ENCODE results near the gene SLC44A2.

Gene SLC44A2

DNA sequence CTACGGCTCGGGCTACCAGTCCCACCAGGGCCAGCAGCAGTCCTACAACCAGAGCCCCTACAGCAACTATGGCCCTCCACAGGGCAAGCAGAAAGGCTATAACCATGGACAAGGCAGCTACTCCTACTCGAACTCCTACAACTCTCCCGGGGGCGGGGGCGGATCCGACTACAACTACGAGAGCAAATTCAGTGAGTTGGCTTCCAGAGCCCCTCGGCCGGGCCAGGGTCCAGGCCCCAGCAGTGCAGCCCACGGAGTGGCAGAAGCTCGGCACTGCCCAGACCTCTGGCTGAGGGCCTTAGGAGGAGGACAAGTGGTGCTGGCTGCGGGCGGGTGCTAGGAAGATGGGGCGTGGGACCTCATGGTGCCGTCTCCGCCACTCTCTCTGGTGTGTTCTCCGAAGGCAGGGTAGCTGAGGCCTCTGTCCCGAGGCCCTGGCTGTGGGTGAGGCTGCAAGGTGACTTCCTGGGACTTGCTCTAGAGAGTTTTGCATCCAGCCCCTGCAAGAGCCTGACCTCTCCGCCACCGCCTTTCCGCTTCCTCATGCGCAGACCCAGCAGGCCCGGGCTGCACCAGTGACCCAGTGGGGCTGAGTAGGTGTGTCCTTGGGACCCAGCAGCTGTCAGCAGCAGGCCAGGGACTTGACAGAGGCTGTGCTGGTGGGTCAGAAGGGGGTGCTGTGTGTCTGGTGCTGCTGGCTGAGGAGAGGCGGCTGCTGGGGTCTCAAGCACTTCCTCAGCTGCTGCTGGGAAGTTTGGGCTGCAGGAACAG lies 62.4 kb downstream of the SLC44A2 start:
- Histone ChIP-seq H3K27ac (ENCODE audit: insufficient read depth, low read depth, low read length, poor library complexity, severe bottlenecking) (no peak overlapping the region), H3K36me3 (ENCODE audit: control insufficient read depth, insufficient read depth, low read length) (peaks cover 92% of the 10 kb centered on the region), H3K4me1 (ENCODE audit: control insufficient read depth, insufficient read depth, low read length) (no peaks in the 10 kb centered on the region), H3K27me3 (ENCODE audit: control insufficient read depth, insufficient read depth, low read length, poor library complexity, severe bottlenecking) (no peaks in the 10 kb centered on the region), H3K4me3 (ENCODE audit: insufficient read depth, low read depth, low read length) (no peak overlapping the region), H3K9me3 (ENCODE audit: control insufficient read depth, low read length) (no peaks in the 10 kb centered on the region)
- WGBS, 2 experiments: 94 to 95% methylated on average over 25 of the region's 25 CpGs

DNA sequence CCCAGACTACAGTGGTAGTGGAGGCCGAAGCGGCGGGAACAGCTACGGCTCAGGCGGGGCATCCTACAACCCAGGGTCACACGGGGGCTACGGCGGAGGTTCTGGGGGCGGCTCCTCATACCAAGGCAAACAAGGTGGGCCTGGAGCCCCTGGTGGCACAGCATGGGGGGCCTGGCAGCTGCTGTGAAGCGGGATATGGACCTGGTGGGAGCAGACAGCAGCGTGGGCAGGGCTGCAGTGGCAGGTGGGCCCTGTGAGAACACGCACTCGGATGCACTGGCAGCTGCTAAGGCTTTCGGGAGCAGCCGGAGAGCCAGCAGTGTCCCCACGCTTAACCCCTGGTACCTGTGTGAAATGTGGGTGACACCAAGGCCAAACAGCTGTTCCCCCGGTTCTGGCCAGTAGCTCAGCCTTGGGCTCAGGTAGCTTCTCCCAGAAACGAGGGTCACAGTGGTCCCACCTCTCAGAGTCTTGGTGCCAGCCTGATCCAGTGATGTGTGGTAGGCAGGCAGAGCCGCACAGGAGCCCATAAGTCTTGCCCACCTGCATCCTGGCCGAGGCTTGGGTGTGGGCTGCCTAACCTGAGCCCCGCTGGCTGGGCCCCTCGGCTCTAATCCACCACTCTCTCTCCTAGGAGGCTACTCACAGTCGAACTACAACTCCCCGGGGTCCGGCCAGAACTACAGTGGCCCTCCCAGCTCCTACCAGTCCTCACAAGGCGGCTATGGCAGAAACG lies 63.4 kb downstream of the SLC44A2 start:
- WGBS, 2 experiments: 96% methylated on average over 27 of the region's 27 CpGs
- Histone ChIP-seq H3K27ac (ENCODE audit: insufficient read depth, low read depth, low read length, poor library complexity, severe bottlenecking) (no peak overlapping the region), H3K27me3 (ENCODE audit: control insufficient read depth, insufficient read depth, low read length, poor library complexity, severe bottlenecking) (no peaks in the 10 kb centered on the region), H3K4me1 (ENCODE audit: control insufficient read depth, insufficient read depth, low read length) (no peaks in the 10 kb centered on the region), H3K4me3 (ENCODE audit: insufficient read depth, low read depth, low read length) (no peak overlapping the region), H3K36me3 (ENCODE audit: control insufficient read depth, insufficient read depth, low read length) (peaks cover 83% of the 10 kb centered on the region), H3K9me3 (ENCODE audit: control insufficient read depth, low read length) (no peaks in the 10 kb centered on the region)

- Histone ChIP-seq H3K27ac (ENCODE audit: insufficient read depth, low read depth, low read length, poor library complexity, severe bottlenecking) (no peak overlapping the region), H3K27me3 (ENCODE audit: control insufficient read depth, insufficient read depth, low read length, poor library complexity, severe bottlenecking) (no peaks in the 10 kb centered on the region), H3K36me3 (ENCODE audit: control insufficient read depth, insufficient read depth, low read length) (peaks cover 67% of the 10 kb centered on the region), H3K9me3 (ENCODE audit: control insufficient read depth, low read length) (no peaks in the 10 kb centered on the region), H3K4me3 (ENCODE audit: insufficient read depth, low read depth, low read length) (no peak overlapping the region), H3K4me1 (ENCODE audit: control insufficient read depth, insufficient read depth, low read length) (no peaks in the 10 kb centered on the region)
- WGBS, 2 experiments: 92 to 95% methylated on average over 7 of the region's 7 CpGs
Measured at GRCh38 chr19:10690341-10690781, 65.0 kb downstream of the SLC44A2 start.

DNA sequence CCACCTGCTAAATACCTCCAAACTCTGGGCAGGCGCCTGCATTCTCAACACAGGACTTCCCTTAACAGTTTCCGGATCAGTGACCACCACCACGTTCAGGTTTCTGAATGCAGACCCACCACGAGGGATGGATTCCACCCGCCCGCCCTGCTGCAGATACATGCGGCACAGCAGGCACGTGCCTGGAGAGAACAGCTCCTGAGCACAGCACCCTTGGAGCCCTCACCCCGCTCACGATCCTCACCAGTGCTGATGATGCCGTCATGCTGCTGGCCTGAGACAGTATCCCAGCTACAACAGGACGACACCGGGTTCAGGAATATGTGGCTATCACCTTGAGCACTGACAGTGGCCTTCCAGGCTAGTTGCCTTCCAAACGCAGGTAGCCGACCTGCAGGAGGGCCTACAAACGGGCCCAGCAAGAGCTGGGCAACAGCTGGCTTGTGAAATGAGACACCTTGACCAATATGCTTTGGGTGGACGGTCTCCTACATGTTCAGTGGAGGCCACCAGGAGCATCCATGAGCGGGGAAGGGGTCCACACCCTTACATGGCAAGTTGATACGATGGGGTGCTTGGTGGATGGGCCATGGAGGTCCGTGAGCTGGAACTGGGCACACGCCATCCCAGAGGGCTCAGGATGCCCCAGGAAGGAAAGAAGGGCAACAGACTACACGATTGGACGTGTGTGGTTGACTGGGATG lies 66.0 kb downstream of the SLC44A2 start:
- Histone ChIP-seq H3K36me3 (ENCODE audit: control insufficient read depth, insufficient read depth, low read length) (peaks cover 60% of the 10 kb centered on the region), H3K27me3 (ENCODE audit: control insufficient read depth, insufficient read depth, low read length, poor library complexity, severe bottlenecking) (no peaks in the 10 kb centered on the region), H3K4me1 (ENCODE audit: control insufficient read depth, insufficient read depth, low read length) (no peaks in the 10 kb centered on the region), H3K27ac (ENCODE audit: insufficient read depth, low read depth, low read length, poor library complexity, severe bottlenecking) (no peak overlapping the region), H3K9me3 (ENCODE audit: control insufficient read depth, low read length) (no peaks in the 10 kb centered on the region), H3K4me3 (ENCODE audit: insufficient read depth, low read depth, low read length) (no peak overlapping the region)
- 95 to 96% methylated on average over 23 of the region's 23 CpGs for WGBS, 2 experiments

GRCh38 chr19:10691883-10692282 lies 66.5 kb downstream of the SLC44A2 start:
- 96 to 97% methylated on average over 5 of the region's 5 CpGs for WGBS, 2 experiments
- H3K36me3 ChIP-seq (ENCODE audit: control insufficient read depth, insufficient read depth, low read length): peaks cover 55% of the 10 kb centered on the region
- H3K9me3 ChIP-seq (ENCODE audit: control insufficient read depth, low read length): no peaks in the 10 kb centered on the region
- H3K4me3 ChIP-seq (ENCODE audit: insufficient read depth, low read depth, low read length): no peak overlapping the region
- H3K4me1 ChIP-seq (ENCODE audit: control insufficient read depth, insufficient read depth, low read length): no peaks in the 10 kb centered on the region
- no peaks in the 10 kb centered on the region for H3K27me3 ChIP-seq (ENCODE audit: control insufficient read depth, insufficient read depth, low read length, poor library complexity, severe bottlenecking)
- H3K27ac ChIP-seq (ENCODE audit: insufficient read depth, low read depth, low read length, poor library complexity, severe bottlenecking): no peak overlapping the region

- Histone ChIP-seq H3K4me3 (ENCODE audit: insufficient read depth, low read depth, low read length) (no peak overlapping the region), H3K27me3 (ENCODE audit: control insufficient read depth, insufficient read depth, low read length, poor library complexity, severe bottlenecking) (no peaks in the 10 kb centered on the region), H3K36me3 (ENCODE audit: control insufficient read depth, insufficient read depth, low read length) (peaks cover 49% of the 10 kb centered on the region), H3K4me1 (ENCODE audit: control insufficient read depth, insufficient read depth, low read length) (no peaks in the 10 kb centered on the region), H3K27ac (ENCODE audit: insufficient read depth, low read depth, low read length, poor library complexity, severe bottlenecking) (peak overlapping the region; percentile 6), H3K9me3 (ENCODE audit: control insufficient read depth, low read length) (no peaks in the 10 kb centered on the region)
- 94 to 96% methylated on average over 5 of the region's 5 CpGs for WGBS, 2 experiments
Measured at GRCh38 chr19:10692673-10693264, 67.4 kb downstream of the SLC44A2 start.

Data from ectodermal cell (in vitro differentiated cells).